OCI-LY1 (cell line): ENCODE measurements around the gene DNAH1.

Experiments used
- H2AFZ ChIP-seq: fragments of 200-600 bp; sonication (generic), shearing (Covaris generic); 2 replicates; pipeline ENCODE4 v1.6.0; 2014; ENCODE audit warnings: antibody characterized with exemption, mild to moderate bottlenecking, low read length
- H3F3A ChIP-seq: fragments of 200-600 bp; sonication (generic), shearing (Covaris generic); 2 replicates; pipeline ENCODE4 v1.6.0; 2014; ENCODE audit warnings: mild to moderate bottlenecking, antibody characterized with exemption, low read length, moderate library complexity; ENCODE audit not compliant: insufficient read depth
- H3K27ac ChIP-seq: fragments of 200-600 bp; sonication (generic); 2 replicates; pipeline ENCODE4 v1.5.1; 2014; ENCODE audit warnings: low read length, mixed run types, mild to moderate bottlenecking, low read depth; ENCODE audit not compliant: poor library complexity, severe bottlenecking
- H3K27me3 ChIP-seq: fragments of 200-600 bp; sonication (generic); 2 replicates; pipeline ENCODE4 v1.6.0; 2014; ENCODE audit warnings: antibody characterized with exemption, mild to moderate bottlenecking, low read length, moderate library complexity; ENCODE audit not compliant: insufficient read depth
- H3K36me3 ChIP-seq: fragments of 200-600 bp; sonication (generic); 2 replicates; pipeline ENCODE4 v1.6.1; 2014; ENCODE audit warnings: mild to moderate bottlenecking, antibody characterized with exemption, low read length, moderate library complexity, mixed read lengths; ENCODE audit not compliant: insufficient read depth
- H3K4me1 ChIP-seq: fragments of 200-600 bp; sonication (generic); 2 replicates; pipeline ENCODE4 v1.5.1; 2014; ENCODE audit warnings: mild to moderate bottlenecking, low read length, moderate library complexity; ENCODE audit not compliant: insufficient read depth, severe bottlenecking
- H3K4me2 ChIP-seq: fragments of 200-600 bp; sonication (generic), shearing (Covaris generic); 2 replicates; pipeline ENCODE4 v1.6.1; 2014; ENCODE audit warnings: low read length
- H3K4me3 ChIP-seq: fragments of 200-600 bp; sonication (generic); 2 replicates; pipeline ENCODE4 v1.5.1; 2014; ENCODE audit warnings: low read length, low read depth, mild to moderate bottlenecking, mixed read lengths; ENCODE audit not compliant: poor library complexity, severe bottlenecking
- H3K79me2 ChIP-seq: fragments of 200-600 bp; shearing (Covaris generic); 2 replicates; pipeline ENCODE4 v1.6.1; 2016; ENCODE audit warnings: mixed run types, low read length, mixed read lengths; ENCODE audit not compliant: insufficient read depth
- H3K9ac ChIP-seq: fragments of 200-600 bp; sonication (generic), shearing (Covaris generic); 2 replicates; pipeline ENCODE4 v1.6.1; 2014; ENCODE audit warnings: mild to moderate bottlenecking, low read length, mixed read lengths
- H3K9me2 ChIP-seq: fragments of 200-600 bp; sonication (generic), shearing (Covaris generic); 2 replicates; pipeline ENCODE4 v1.6.1; 2014; ENCODE audit warnings: low read depth, mild to moderate bottlenecking, low read length, mixed read lengths
- H3K9me3 ChIP-seq: fragments of 200-600 bp; shearing (Covaris generic); 2 replicates; pipeline ENCODE4 v1.6.1; 2014; ENCODE audit warnings: low read length, mixed read lengths
- H4K20me1 ChIP-seq: fragments of 200-600 bp; sonication (generic), shearing (Covaris generic); 2 replicates; pipeline ENCODE4 v1.6.0; 2016; ENCODE audit warnings: mild to moderate bottlenecking, low read length; ENCODE audit not compliant: insufficient read depth
- EZH2 ChIP-seq: fragments of 200-600 bp; sonication (generic), shearing (Covaris generic); IDR thresholded peaks from 2 replicates; pipeline ENCODE4 v1.8.0; 2017; ENCODE audit warnings: borderline replicate concordance, mixed run types, mild to moderate bottlenecking, antibody characterized with exemption, low read length, moderate library complexity, mixed read lengths
- TF ChIP-seq, protein P1 (sequence below): fragments of 200-600 bp; sonication (generic), shearing (Covaris generic); IDR thresholded peaks from 2 replicates; pipeline ENCODE4 v1.5.1; 2017; ENCODE audit warnings: mild to moderate bottlenecking, antibody characterized with exemption, low read length, moderate library complexity, mixed read lengths

The DNAH1 gene

DNA sequence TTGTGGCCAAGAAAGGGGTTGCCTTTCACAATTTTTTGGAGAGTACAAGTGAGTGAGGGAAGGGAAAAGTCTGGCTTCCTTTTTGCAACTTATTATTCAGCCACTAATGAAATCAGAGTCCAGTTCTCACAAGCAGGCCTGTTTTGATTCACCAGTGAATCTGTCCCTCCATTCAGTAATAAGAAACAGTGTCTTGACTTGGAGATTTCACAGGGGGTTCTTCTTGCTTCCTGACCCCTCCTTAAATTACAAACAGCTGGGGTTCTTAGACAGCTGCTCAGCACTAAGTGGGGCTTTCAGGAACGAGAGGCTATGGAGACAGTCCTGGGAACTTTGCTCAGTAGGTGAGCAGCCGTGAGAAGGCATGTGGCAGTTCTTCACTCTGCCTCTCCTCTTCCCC is 104.3 kb downstream of the DNAH1 start:
- no peaks in the 10 kb centered on the region for H3K79me2 ChIP-seq
- no peaks in the 10 kb centered on the region for H3K4me1 ChIP-seq
- no peak for TF ChIP-seq EZH2
- TF ChIP-seq, protein P1, sequence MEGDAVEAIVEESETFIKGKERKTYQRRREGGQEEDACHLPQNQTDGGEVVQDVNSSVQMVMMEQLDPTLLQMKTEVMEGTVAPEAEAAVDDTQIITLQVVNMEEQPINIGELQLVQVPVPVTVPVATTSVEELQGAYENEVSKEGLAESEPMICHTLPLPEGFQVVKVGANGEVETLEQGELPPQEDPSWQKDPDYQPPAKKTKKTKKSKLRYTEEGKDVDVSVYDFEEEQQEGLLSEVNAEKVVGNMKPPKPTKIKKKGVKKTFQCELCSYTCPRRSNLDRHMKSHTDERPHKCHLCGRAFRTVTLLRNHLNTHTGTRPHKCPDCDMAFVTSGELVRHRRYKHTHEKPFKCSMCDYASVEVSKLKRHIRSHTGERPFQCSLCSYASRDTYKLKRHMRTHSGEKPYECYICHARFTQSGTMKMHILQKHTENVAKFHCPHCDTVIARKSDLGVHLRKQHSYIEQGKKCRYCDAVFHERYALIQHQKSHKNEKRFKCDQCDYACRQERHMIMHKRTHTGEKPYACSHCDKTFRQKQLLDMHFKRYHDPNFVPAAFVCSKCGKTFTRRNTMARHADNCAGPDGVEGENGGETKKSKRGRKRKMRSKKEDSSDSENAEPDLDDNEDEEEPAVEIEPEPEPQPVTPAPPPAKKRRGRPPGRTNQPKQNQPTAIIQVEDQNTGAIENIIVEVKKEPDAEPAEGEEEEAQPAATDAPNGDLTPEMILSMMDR: no peak
- H4K20me1 ChIP-seq: no peaks in the 10 kb centered on the region
- no peaks in the 10 kb centered on the region for H3K9me2 ChIP-seq
- H3K9me3 ChIP-seq: no peaks in the 10 kb centered on the region
- H3K4me3 ChIP-seq: no peak overlapping the region
- H3K27ac ChIP-seq: no peak overlapping the region
- no peaks in the 10 kb centered on the region for H3K36me3 ChIP-seq
- no peaks in the 10 kb centered on the region for H3F3A ChIP-seq
- H3K9ac ChIP-seq: no peak overlapping the region
- no peak overlapping the region for H3K4me2 ChIP-seq
- H3K27me3 ChIP-seq: no peaks in the 10 kb centered on the region
- H2AFZ ChIP-seq: no peak overlapping the region

DNA sequence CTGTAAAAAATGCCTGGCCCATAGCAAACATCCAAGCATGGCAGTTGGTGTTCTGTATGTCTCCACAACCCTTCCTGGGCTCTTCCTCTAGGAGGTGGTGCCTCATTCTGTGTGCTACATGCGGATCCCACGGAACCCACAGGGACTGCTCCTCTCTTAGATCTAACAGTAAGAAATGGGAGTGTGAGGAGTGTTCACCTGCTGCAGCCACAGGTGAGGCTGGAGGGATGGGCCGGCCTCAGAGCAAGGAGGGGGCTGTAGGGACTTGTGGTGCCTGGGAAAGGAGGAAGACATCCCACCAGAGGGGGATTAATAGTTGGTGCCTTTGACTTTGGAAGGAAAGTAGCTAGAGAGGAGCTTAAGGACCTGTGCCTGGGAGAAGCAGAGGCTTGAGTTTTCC is 106.5 kb downstream of the DNAH1 start:
- Histone ChIP-seq H3K4me1 (no peaks in the 10 kb centered on the region), H3K9ac (no peak overlapping the region), H3K27me3 (no peaks in the 10 kb centered on the region), H3K27ac (no peak overlapping the region), H3K79me2 (no peaks in the 10 kb centered on the region), H3K4me3 (no peak overlapping the region), H3K9me2 (no peaks in the 10 kb centered on the region), H2AFZ (no peak overlapping the region), H3K9me3 (no peaks in the 10 kb centered on the region), H3F3A (no peaks in the 10 kb centered on the region), H4K20me1 (no peaks in the 10 kb centered on the region), H3K36me3 (no peaks in the 10 kb centered on the region), H3K4me2 (no peak overlapping the region)
- TF ChIP-seq, protein P1: no peak
- no peak for TF ChIP-seq EZH2

DNA sequence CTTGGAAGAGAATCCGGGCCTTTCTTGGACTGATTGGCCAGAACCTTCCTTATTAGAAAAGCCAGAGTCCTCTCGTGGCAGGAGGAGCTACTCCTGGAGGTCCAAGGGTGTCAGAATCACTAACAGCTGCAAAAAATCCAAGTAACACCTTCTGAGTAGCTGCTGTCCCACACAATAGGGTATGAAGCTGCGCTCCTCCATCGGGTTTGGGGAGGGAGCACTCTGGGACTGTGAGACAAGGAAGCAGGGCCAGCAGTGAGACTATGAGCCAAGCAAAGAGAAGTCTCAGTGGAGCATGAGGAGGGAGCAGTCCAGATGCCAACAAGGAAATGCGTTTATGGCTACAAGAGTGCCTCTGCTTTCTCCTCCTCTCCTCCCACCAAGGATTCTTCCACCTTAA is 107.1 kb downstream of the DNAH1 start:
- Histone ChIP-seq H3K79me2 (no peaks in the 10 kb centered on the region), H4K20me1 (no peaks in the 10 kb centered on the region), H3K4me2 (no peak overlapping the region), H3F3A (no peaks in the 10 kb centered on the region), H2AFZ (no peak overlapping the region), H3K27me3 (no peaks in the 10 kb centered on the region), H3K4me1 (no peaks in the 10 kb centered on the region), H3K9me2 (no peaks in the 10 kb centered on the region), H3K36me3 (no peaks in the 10 kb centered on the region), H3K9ac (no peak overlapping the region), H3K27ac (no peak overlapping the region), H3K9me3 (no peaks in the 10 kb centered on the region), H3K4me3 (no peak overlapping the region)
- TF ChIP-seq, protein P1: no peak
- TF ChIP-seq EZH2: no peak
